GM19468 (cell line): ENCODE data around the gene PRB2.
"Not testable (repeated sequence)": the region's sequence is repeated elsewhere in the genome, so short reads cannot be mapped to it uniquely, and the experiment has no call there.

Experiments used
- ATAC-seq: cut with Tn5 transposase; IDR thresholded peaks from one replicate; pipeline ENCODE4 v1.9.1; 2021; ENCODE audit warnings: mild to moderate bottlenecking, moderate library complexity, moderate number of reproducible peaks; ENCODE audit not compliant: unreplicated experiment; ENCODE audit errors: extremely low read depth

The PRB2 gene

DNA sequence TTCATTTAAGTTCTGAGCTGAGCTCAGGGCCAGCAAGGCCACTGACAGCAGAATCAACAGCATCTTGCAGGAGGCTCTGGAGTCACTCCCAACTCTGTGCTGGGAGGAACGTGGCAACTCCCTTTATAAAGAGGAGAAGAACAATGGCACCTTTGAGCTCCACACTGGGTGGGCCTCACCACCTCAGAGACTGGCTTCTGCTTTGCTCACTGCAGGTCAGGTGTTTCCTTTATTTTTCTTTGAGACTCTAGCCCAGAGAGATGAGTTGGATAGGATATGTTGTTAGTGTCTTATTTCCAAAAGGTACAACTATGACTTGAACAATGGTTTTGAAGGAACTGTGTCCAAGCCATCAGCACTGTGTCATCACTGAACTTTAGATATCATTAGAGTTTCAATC lies at the start of gene PRB2:
Gene PRB2, minus strand, starts transcription at position 101 of the 400 bp plus-strand sequence. Its CDS starts 38 bp downstream, at position 63.
- ATAC-seq, result not testable (repeated sequence)

DNA sequence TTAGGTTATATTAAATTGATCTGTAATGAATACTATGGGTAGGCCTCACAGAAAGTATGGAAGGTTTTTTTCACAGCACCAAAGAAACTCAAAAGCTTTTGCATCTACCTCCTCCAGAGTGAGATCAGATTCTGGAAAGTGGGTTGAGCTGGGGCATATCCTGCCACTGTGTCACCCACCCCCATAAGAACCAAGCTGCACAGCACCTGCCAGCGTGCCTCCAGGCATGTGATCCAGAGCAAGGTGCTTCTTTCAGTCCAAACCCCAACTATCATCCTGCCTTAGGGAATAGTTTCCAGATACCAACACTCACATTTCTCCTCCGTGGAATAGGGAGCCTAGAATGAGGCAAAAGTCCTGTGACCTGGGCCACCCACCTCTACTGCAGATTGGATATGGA lies 42.6 kb upstream of the PRB2 start:
- ATAC-seq, result no peak

GRCh38 chr12:11433664-11434063 lies 38.3 kb upstream of the PRB2 start:
- ATAC-seq, result no peak

GRCh38 chr12:11431486-11431885 lies 36.1 kb upstream of the PRB2 start:
- no peak for ATAC-seq

GRCh38 chr12:11427341-11427740 lies 32.0 kb upstream of the PRB2 start:
- ATAC-seq, result no peak

GRCh38 chr12:11412731-11413130 lies 17.4 kb upstream of the PRB2 start:
- ATAC-seq, result no peak

- no peak for ATAC-seq
Measured at GRCh38 chr12:11408096-11408495, 12.7 kb upstream of the PRB2 start.

DNA sequence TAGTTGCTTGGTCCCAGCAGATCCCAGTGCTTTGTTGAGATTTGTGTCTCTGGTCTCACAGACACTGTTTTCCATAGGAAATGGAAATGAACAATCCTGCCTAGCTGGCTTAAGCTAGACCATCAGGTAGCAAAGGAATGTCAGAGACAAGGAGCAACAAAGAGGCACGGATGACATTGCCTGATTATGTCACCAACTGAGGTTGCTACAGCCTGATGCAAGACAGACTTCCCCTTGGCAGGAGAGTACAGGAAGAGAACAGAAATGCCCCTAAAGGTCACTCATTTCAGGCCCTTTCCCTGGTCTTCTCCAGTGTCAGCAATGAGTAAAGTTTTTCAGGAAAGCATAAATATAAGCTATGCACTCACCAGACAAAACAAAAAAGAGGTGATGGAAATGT lies 2.0 kb upstream of the PRB2 start:
- no peak for ATAC-seq

- ATAC-seq, result not testable (repeated sequence)
Measured at GRCh38 chr12:11391456-11391855, 3.9 kb downstream of the PRB2 start.

DNA sequence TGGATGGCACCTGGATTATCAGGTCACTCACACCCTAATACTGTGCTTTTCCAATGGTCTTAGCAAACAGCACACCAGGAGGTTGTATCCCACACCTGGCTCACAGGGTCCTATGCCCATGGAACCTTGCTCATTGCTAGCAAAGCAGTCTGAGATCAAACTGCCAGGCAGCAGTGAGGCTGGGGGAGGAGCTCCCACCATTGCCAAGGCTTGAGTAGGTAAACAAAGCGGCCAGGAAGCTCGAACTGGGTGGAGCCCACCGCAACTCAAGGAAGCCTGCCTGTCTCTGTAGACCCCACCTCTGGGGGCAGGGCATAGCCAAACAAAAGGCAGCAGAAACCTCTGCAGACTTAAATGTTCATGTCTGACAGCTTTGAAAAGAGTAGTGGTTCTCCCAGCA lies 17.9 kb downstream of the PRB2 start:
- not testable (repeated sequence) for ATAC-seq

GRCh38 chr12:11361151-11361550 lies 34.2 kb downstream of the PRB2 start:
- no peak for ATAC-seq

- not testable (repeated sequence) for ATAC-seq
Measured at GRCh38 chr12:11360205-11360883, 35.0 kb downstream of the PRB2 start.

- ATAC-seq, result not testable (repeated sequence)
Measured at GRCh38 chr12:11351736-11352135, 43.6 kb downstream of the PRB2 start.

GRCh38 chr12:11348439-11348838 lies 46.9 kb downstream of the PRB2 start:
- ATAC-seq, result no peak

DNA sequence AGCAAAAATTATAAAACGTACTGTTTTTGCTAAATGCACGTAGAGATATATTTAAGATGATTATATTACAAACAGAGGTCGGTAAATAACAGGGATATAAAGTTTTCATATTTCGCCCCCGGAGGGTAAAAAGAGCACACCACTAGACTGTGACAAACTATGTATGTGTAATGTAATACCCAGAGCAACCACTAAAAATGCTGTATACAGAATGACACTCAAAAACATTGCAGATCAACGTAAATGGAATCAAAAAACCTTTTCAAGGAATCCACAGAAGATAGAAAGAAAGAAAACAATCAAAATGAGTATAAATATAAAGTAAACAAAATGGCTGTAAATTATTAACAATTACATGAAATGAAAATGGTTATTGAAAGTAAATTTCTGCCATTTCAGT lies 47.6 kb downstream of the PRB2 start:
- no peak for ATAC-seq

DNA sequence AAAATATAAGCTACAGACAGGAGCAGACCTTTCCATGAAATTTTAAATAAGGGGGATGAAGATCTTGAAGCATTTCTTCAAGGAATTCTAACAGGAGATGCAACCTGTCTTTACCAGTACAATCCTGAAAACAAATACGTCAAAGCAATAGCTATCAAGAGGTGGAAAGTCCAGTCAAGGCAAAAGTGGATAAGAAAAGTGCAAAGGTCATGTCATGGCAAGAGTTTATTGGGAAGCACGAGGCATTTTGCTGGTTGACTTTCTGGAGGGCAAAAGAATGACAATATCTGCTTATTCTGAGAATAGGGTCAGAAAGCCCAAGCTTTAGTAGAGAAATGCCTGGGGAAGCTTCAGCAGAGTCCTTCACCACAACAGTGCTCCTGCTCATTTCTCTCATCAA lies 50.9 kb downstream of the PRB2 start:
- ATAC-seq, result no peak
